HCT116 (cell line): Measurements from ENCODE around the gene RAI1.

Source experiments
- EZH2 ChIP-seq: fragments of 200-600 bp; sonication (generic); IDR thresholded peaks from 2 replicates; pipeline ENCODE4 v1.6.1; 2017; ENCODE audit warnings: antibody characterized with exemption, mixed run types
- FOSL1 ChIP-seq: IDR thresholded peaks from 2 replicates; pipeline ENCODE4 v1.6.1; 2012; ENCODE audit warnings: low read depth
- POLR2A ChIP-seq: IDR thresholded peaks from 2 replicates; pipeline ENCODE4 v1.7.0; 2011; ENCODE audit warnings: borderline replicate concordance; ENCODE audit not compliant: insufficient read depth, insufficient read length; ENCODE audit errors: extremely low read depth
- POLR2AphosphoS5 ChIP-seq: IDR thresholded peaks from 2 replicates; pipeline ENCODE4 v1.6.1; 2011; ENCODE audit warnings: mild to moderate bottlenecking, low read depth, low read length, moderate library complexity
- RAD21 ChIP-seq: IDR thresholded peaks from 2 replicates; pipeline ENCODE4 v1.6.1; 2012; ENCODE audit warnings: low read depth, mild to moderate bottlenecking
- SRF ChIP-seq: IDR thresholded peaks from 2 replicates; pipeline ENCODE4 v1.6.1; 2012; ENCODE audit warnings: low read depth
- TCF7L2 ChIP-seq: IDR thresholded peaks from 2 replicates; pipeline ENCODE4 v1.7.0; 2011; ENCODE audit warnings: borderline replicate concordance, inconsistent platforms; ENCODE audit not compliant: insufficient read depth, insufficient read length; ENCODE audit errors: extremely low read depth
- YY1 ChIP-seq: IDR thresholded peaks from 2 replicates; pipeline ENCODE4 v1.6.1; 2011; ENCODE audit warnings: low read length, low read depth, moderate library complexity, mild to moderate bottlenecking; ENCODE audit not compliant: insufficient replicate concordance; ENCODE audit errors: extremely low read depth
- ZFX ChIP-seq: fragments of 450-650 bp; IDR thresholded peaks from 2 replicates; pipeline ENCODE4 v1.6.1; 2017
- ZNF274 ChIP-seq: fragments of 200-500 bp; sonication (Bioruptor generic); IDR thresholded peaks from 2 replicates; pipeline ENCODE4 v1.6.1; 2014; ENCODE audit warnings: mild to moderate bottlenecking, low read depth, low read length, inconsistent platforms
- TF ChIP-seq, protein P1 (sequence below), 3 experiments: fragments of 200-600 bp in 1 of 3; sonication (generic) in 1 of 3; IDR thresholded peaks in 2 of 3; conservative IDR thresholded peaks in 1 of 3; 2 replicates each; pipeline ENCODE4 v1.5.1; 2012 to 2017; ENCODE audit warnings: low read depth in 2 of 3, low read length in 2 of 3, antibody characterized with exemption in 1 of 3, borderline replicate concordance in 1 of 3, control low read depth in 1 of 3, mild to moderate bottlenecking in 1 of 3, mixed read lengths in 1 of 3, mixed run types in 1 of 3, moderate library complexity in 1 of 3; ENCODE audit not compliant: insufficient read depth in 1 of 3
- TF ChIP-seq, protein P2 (sequence below): IDR thresholded peaks from 2 replicates; pipeline ENCODE4 v1.6.1; 2012; ENCODE audit warnings: low read depth

DNA sequence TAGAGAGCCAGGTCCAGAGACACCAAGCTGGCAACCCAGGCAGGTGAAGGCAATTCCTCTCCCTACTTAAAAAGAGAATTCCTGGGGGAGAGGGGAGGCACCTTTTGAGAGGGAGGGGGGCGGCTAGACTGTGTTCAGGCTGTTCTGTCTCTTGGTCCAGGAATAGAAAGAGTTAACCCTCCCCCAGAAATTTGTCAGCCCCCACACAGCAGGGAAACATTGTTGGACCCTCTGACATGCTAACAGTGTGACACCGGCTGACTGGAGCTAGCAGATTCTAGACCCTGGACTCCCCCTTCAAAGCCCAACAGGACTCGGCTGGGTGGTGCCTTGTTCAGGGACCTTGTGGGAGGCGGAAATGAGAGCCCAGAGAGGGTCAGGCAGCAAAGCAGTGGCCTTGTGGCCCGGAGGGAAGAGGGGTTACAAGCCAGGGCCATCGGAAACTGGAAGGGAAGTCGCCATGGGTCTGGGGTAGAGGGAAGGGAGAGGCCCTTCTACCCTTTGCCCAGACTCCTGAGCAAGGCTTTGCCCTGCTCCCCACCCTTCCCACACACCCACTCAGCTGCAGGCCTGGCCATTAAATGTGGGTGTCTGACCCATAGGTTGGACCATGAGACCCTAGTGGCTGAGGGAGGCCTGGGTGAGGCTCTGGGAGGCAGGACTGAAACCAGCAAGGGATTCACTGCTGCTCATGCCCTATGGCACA is 44.6 kb downstream of the RAI1 start:
- TF ChIP-seq, protein P1, sequence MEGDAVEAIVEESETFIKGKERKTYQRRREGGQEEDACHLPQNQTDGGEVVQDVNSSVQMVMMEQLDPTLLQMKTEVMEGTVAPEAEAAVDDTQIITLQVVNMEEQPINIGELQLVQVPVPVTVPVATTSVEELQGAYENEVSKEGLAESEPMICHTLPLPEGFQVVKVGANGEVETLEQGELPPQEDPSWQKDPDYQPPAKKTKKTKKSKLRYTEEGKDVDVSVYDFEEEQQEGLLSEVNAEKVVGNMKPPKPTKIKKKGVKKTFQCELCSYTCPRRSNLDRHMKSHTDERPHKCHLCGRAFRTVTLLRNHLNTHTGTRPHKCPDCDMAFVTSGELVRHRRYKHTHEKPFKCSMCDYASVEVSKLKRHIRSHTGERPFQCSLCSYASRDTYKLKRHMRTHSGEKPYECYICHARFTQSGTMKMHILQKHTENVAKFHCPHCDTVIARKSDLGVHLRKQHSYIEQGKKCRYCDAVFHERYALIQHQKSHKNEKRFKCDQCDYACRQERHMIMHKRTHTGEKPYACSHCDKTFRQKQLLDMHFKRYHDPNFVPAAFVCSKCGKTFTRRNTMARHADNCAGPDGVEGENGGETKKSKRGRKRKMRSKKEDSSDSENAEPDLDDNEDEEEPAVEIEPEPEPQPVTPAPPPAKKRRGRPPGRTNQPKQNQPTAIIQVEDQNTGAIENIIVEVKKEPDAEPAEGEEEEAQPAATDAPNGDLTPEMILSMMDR (IDR thresholded peaks at IDR 0.05 in 2 of 3, conservative IDR thresholded peaks at IDR 0.05 in 1 of 3; ENCODE audit: borderline replicate concordance in 1 of 3, insufficient read depth in 1 of 3, low read depth in 2 of 3, low read length in 2 of 3), result no peak
- TF ChIP-seq FOSL1 (no peak), EZH2 (no peak), POLR2AphosphoS5 (no peak), YY1 (no peak), ZNF274 (no peak), SRF (no peak), POLR2A (no peak), TCF7L2 (no peak), RAD21 (no peak), ZFX (no peak)
- TF ChIP-seq, protein P2, sequence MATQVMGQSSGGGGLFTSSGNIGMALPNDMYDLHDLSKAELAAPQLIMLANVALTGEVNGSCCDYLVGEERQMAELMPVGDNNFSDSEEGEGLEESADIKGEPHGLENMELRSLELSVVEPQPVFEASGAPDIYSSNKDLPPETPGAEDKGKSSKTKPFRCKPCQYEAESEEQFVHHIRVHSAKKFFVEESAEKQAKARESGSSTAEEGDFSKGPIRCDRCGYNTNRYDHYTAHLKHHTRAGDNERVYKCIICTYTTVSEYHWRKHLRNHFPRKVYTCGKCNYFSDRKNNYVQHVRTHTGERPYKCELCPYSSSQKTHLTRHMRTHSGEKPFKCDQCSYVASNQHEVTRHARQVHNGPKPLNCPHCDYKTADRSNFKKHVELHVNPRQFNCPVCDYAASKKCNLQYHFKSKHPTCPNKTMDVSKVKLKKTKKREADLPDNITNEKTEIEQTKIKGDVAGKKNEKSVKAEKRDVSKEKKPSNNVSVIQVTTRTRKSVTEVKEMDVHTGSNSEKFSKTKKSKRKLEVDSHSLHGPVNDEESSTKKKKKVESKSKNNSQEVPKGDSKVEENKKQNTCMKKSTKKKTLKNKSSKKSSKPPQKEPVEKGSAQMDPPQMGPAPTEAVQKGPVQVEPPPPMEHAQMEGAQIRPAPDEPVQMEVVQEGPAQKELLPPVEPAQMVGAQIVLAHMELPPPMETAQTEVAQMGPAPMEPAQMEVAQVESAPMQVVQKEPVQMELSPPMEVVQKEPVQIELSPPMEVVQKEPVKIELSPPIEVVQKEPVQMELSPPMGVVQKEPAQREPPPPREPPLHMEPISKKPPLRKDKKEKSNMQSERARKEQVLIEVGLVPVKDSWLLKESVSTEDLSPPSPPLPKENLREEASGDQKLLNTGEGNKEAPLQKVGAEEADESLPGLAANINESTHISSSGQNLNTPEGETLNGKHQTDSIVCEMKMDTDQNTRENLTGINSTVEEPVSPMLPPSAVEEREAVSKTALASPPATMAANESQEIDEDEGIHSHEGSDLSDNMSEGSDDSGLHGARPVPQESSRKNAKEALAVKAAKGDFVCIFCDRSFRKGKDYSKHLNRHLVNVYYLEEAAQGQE, result no peak
